Measurements from ENCODE around the gene GAPDH. TPM values are rescaled to one million over a fixed set of nuclear protein-coding genes. Genes with fewer than 3 reads are reported as not detected.
"Not testable (repeated sequence)": the region's sequence is repeated elsewhere in the genome, so short reads cannot be mapped to it uniquely, and the experiment has no call there.

The GAPDH gene
- polyA plus RNA-seq, 3 donors, result 2,879 to 3,427 (median 3,223) TPM

DNA sequence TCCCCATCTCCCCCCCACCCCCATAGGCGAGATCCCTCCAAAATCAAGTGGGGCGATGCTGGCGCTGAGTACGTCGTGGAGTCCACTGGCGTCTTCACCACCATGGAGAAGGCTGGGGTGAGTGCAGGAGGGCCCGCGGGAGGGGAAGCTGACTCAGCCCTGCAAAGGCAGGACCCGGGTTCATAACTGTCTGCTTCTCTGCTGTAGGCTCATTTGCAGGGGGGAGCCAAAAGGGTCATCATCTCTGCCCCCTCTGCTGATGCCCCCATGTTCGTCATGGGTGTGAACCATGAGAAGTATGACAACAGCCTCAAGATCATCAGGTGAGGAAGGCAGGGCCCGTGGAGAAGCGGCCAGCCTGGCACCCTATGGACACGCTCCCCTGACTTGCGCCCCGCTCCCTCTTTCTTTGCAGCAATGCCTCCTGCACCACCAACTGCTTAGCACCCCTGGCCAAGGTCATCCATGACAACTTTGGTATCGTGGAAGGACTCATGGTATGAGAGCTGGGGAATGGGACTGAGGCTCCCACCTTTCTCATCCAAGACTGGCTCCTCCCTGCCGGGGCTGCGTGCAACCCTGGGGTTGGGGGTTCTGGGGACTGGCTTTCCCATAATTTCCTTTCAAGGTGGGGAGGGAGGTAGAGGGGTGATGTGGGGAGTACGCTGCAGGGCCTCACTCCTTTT is 2.7 kb downstream of the GAPDH start:
- Histone ChIP-seq H4K20me1 (ENCODE audit: insufficient read depth, low read length) (peaks cover 77% of the 10 kb centered on the region), H3K79me2 (ENCODE audit: insufficient read depth, low read length) (peaks cover 67% of the 10 kb centered on the region), H3K9ac (ENCODE audit: insufficient read depth, low read length, poor library complexity, severe bottlenecking) (no peak overlapping the region), H3K4me3 (replicated peaks in 1 of 3; ENCODE audit: low read depth in 2 of 3, low read length in 3 of 3) (peak overlapping the region in 1 of 3 experiments; percentile 95), H3K4me1 (ENCODE audit: control insufficient read depth in 1 of 2, insufficient read depth in 2 of 2, low read length in 2 of 2) (peaks cover 69 to 85% of the 10 kb centered on the region in 2 donors), H3K36me3 (replicated peaks in 1 of 2; ENCODE audit: control insufficient read depth in 1 of 2, insufficient read depth in 2 of 2, low read length in 2 of 2) (peaks cover 56 to 57% of the 10 kb centered on the region in 2 donors), H3K4me2 (replicated peaks; ENCODE audit: extremely low read depth, low read length, poor library complexity, severe bottlenecking) (peak overlapping the region; percentile 99), H3K27me3 (ENCODE audit: control insufficient read depth in 2 of 2, insufficient read depth in 2 of 2, low read length in 2 of 2) (no peaks in the 10 kb centered on the region), H3K27ac (ENCODE audit: low read depth in 1 of 2, low read length in 2 of 2) (peak overlapping the region; percentile 55 to 94), H2AFZ (ENCODE audit: insufficient read depth, low read depth, low read length, poor library complexity, severe bottlenecking) (no peak overlapping the region), H3K9me3 (replicated peaks in 1 of 2; ENCODE audit: control insufficient read depth in 1 of 2, insufficient read depth in 1 of 2, low read length in 2 of 2) (no peaks in the 10 kb centered on the region)
- Mint-ChIP-seq H3K9me3 (no peaks in the 10 kb centered on the region), H3K36me3 (peaks cover 47 to 58% of the 10 kb centered on the region in 2 donors), H3K4me3 (no peak overlapping the region), H3K4me1 (peaks cover 79% of the 10 kb centered on the region), H3K27ac (peak overlapping the region; percentile 95 to 99 (median 98)), H3K27me3 (ENCODE audit: low read depth in 3 of 3) (peaks cover 0 to 5% (median 2%) of the 10 kb centered on the region in 3 donors)
- DNase-seq, result no peak
- TF ChIP-seq, protein P1, sequence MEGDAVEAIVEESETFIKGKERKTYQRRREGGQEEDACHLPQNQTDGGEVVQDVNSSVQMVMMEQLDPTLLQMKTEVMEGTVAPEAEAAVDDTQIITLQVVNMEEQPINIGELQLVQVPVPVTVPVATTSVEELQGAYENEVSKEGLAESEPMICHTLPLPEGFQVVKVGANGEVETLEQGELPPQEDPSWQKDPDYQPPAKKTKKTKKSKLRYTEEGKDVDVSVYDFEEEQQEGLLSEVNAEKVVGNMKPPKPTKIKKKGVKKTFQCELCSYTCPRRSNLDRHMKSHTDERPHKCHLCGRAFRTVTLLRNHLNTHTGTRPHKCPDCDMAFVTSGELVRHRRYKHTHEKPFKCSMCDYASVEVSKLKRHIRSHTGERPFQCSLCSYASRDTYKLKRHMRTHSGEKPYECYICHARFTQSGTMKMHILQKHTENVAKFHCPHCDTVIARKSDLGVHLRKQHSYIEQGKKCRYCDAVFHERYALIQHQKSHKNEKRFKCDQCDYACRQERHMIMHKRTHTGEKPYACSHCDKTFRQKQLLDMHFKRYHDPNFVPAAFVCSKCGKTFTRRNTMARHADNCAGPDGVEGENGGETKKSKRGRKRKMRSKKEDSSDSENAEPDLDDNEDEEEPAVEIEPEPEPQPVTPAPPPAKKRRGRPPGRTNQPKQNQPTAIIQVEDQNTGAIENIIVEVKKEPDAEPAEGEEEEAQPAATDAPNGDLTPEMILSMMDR (IDR thresholded peaks at IDR 0.05), result no peak
- intact Hi-C loops (cut with micrococcal nuclease), result loop anchor here (5.0 to 10.0 kb wide), 3 partner anchors 200 to 418 kb away; partner anchors contain the start of gene PTPN6 (in 1 of the 2)
- 59% methylated on average over 4 of the region's 19 CpGs for WGBS (ENCODE audit: insufficient coverage)

DNA sequence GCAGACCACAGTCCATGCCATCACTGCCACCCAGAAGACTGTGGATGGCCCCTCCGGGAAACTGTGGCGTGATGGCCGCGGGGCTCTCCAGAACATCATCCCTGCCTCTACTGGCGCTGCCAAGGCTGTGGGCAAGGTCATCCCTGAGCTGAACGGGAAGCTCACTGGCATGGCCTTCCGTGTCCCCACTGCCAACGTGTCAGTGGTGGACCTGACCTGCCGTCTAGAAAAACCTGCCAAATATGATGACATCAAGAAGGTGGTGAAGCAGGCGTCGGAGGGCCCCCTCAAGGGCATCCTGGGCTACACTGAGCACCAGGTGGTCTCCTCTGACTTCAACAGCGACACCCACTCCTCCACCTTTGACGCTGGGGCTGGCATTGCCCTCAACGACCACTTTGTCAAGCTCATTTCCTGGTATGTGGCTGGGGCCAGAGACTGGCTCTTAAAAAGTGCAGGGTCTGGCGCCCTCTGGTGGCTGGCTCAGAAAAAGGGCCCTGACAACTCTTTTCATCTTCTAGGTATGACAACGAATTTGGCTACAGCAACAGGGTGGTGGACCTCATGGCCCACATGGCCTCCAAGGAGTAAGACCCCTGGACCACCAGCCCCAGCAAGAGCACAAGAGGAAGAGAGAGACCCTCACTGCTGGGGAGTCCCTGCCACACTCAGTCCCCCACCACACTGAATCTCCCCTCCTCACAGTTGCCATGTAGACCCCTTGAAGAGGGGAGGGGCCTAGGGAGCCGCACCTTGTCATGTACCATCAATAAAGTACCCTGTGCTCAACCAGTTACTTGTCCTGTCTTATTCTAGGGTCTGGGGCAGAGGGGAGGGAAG is 3.5 kb downstream of the GAPDH start:
- Mint-ChIP-seq H3K4me3 (peak overlapping the region in 1 of 2 donors; percentile 65), H3K36me3 (peaks cover 54 to 66% of the 10 kb centered on the region in 2 donors), H3K27ac (peak overlapping the region; percentile 88 to 98 (median 97)), H3K4me1 (peaks cover 79% of the 10 kb centered on the region)
- not testable (repeated sequence) for H2AFZ ChIP-seq (ENCODE audit: insufficient read depth, low read depth, low read length, poor library complexity, severe bottlenecking); H3K9me3 ChIP-seq (replicated peaks in 1 of 2; ENCODE audit: control insufficient read depth in 1 of 2, insufficient read depth in 1 of 2, low read length in 2 of 2); H3K9me3 Mint-ChIP-seq; H3K9ac ChIP-seq (ENCODE audit: insufficient read depth, low read length, poor library complexity, severe bottlenecking); H3K4me3 ChIP-seq (replicated peaks in 1 of 3; ENCODE audit: low read depth in 2 of 3, low read length in 3 of 3); H3K27me3 ChIP-seq (ENCODE audit: control insufficient read depth in 2 of 2, insufficient read depth in 2 of 2, low read length in 2 of 2); H3K27me3 Mint-ChIP-seq (ENCODE audit: low read depth in 3 of 3); H3K4me2 ChIP-seq (replicated peaks; ENCODE audit: extremely low read depth, low read length, poor library complexity, severe bottlenecking)
- Histone ChIP-seq H3K79me2 (ENCODE audit: insufficient read depth, low read length) (peaks cover 60% of the 10 kb centered on the region), H3K36me3 (replicated peaks in 1 of 2; ENCODE audit: control insufficient read depth in 1 of 2, insufficient read depth in 2 of 2, low read length in 2 of 2) (peaks cover 64% of the 10 kb centered on the region in 2 donors), H3K27ac (ENCODE audit: low read depth in 1 of 2, low read length in 2 of 2) (peak overlapping the region; percentile 55 to 94), H3K4me1 (ENCODE audit: control insufficient read depth in 1 of 2, insufficient read depth in 2 of 2, low read length in 2 of 2) (peaks cover 67 to 85% of the 10 kb centered on the region in 2 donors), H4K20me1 (ENCODE audit: insufficient read depth, low read length) (peaks cover 85% of the 10 kb centered on the region)
- intact Hi-C loops (cut with micrococcal nuclease), result loop anchor here (2.0 to 10.0 kb wide), 4 partner anchors 67 to 417 kb away; partner anchors contain the start of genes PTPN6 (in 1 of the 2) and VAMP1 (in 1 of the 2)
- DNase-seq, result peak; percentile 73 to 80 (median 80)
- 33% methylated on average over 16 of the region's 17 CpGs for WGBS (ENCODE audit: insufficient coverage)
- TF ChIP-seq, protein P1 (IDR thresholded peaks at IDR 0.05), result peak; percentile 97

Data from CD14-positive monocyte (primary cell).